Central memory CD8-positive, alpha-beta T cell (primary cell): ENCODE data around the gene KDM6B.

Source experiments
- ATAC-seq: fragments of 150-1000 bp; cut with Tn5 transposase; replicated peaks from 2 replicates; pipeline ENCODE4 v1.10.0; 2022; ENCODE audit warnings: mild to moderate bottlenecking, moderate FRiP score, moderate number of reproducible peaks; ENCODE audit not compliant: poor library complexity, severe bottlenecking; ENCODE audit errors: extremely low read depth
- DNase-seq, 2 donors: peaks; one replicate each; pipeline ENCODE4 v3.0.0; 2021; ENCODE audit warnings: low spot score in 2 of 2
- H3K27ac Mint-ChIP-seq: one replicate; pipeline ENCODE4 v1.8.0; 2022; ENCODE audit warnings: low read depth, mild to moderate bottlenecking, moderate library complexity, mixed read lengths
- H3K27me3 Mint-ChIP-seq: one replicate; pipeline ENCODE4 v1.8.0; 2022; ENCODE audit warnings: mixed read lengths
- H3K36me3 Mint-ChIP-seq: one replicate; pipeline ENCODE4 v1.8.0; 2022; ENCODE audit warnings: mild to moderate bottlenecking, moderate library complexity, mixed read lengths; ENCODE audit not compliant: insufficient read depth
- H3K4me1 Mint-ChIP-seq: one replicate; pipeline ENCODE4 v1.8.0; 2022; ENCODE audit warnings: mixed read lengths
- H3K4me3 Mint-ChIP-seq: one replicate; pipeline ENCODE4 v1.8.0; 2022; ENCODE audit warnings: mild to moderate bottlenecking, moderate library complexity, mixed read lengths
- H3K9me3 Mint-ChIP-seq: one replicate; pipeline ENCODE4 v1.8.0; 2022; ENCODE audit warnings: mixed read lengths

Gene KDM6B

DNA sequence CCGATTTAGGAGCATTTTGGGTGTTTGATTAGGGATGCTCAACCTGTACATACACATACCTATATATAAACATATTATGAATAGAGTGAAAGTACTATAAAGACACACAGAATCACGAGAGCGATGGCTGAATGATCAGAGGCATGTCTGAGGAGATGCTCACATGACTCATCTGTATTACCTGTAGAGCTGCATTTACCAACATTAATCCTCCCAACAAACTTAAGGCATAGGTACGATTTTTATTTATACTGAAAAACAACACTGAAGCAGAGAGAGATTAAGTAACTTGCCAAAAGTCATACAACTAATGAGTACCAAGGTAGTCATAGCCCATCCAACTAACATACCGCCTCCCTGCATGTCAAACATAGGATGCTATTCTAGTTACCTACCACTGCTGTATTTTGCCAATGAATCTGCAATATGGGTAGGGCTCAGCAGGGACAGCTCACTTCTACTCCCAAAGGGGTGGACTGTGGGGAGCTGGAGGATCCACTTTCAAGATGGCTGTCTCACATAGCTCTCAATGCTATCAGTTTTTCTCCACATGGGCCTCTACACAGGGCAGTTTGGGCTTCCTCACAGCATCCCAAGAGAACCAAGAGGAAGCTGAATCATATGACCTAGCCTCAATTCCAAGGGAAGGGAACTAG is 31.1 kb downstream of the KDM6B start:
- H3K27ac Mint-ChIP-seq = no peak overlapping the region
- ATAC-seq = no peak
- no peak for DNase-seq
- H3K4me3 Mint-ChIP-seq = no peak overlapping the region
- peaks cover 8% of the 10 kb centered on the region for H3K36me3 Mint-ChIP-seq
- H3K27me3 Mint-ChIP-seq = no peaks in the 10 kb centered on the region
- H3K4me1 Mint-ChIP-seq = peaks cover 29% of the 10 kb centered on the region
- H3K9me3 Mint-ChIP-seq = no peaks in the 10 kb centered on the region

DNA sequence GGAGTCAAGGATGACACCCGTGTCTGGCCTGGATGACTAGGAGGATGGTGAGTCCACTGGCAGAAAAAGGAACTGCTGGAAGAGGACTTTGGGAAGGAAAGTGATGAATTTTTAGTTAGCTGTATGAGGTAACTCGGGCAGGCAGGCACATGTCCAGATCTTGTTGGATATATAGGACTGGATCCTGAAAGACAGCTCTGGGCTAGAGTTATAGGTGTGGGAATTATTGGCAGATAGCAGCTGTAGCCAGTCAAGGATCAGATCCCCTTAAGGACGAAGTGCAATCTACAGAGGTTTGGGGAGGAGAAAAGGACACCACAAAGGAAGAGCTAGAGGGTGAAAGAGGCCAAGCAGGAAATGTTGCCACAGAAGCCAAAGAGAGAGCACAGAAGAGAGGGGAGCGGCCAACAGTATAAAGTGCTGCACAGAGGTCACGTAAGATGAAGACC is 33.9 kb downstream of the KDM6B start:
- Mint-ChIP-seq H3K4me3 (peak overlapping the region; percentile 70), H3K4me1 (peaks cover 25% of the 10 kb centered on the region), H3K36me3 (peaks cover 8% of the 10 kb centered on the region), H3K27ac (peak overlapping the region; percentile 69), H3K27me3 (no peaks in the 10 kb centered on the region), H3K9me3 (no peaks in the 10 kb centered on the region)
- ATAC-seq (peak; percentile 79), DNase-seq (no peak)

DNA sequence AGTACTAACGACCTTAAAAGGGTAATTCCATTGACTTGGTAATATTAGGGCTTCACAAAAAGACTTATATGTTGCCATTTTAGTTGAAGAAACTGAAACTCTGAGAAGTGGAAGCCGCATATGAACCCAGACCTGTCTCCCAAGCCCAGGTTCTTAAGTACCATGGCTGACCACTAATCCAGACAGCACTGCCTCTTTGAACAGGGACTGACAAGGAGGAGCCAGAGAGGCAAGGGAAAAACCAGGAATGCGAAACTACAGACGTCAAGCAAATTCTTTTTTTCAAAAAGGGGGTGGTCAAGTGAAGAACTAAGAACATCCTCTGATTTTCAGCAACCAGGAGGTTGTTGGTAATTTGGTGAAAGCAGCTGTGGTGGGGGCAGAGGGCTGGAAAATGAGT is 39.0 kb downstream of the KDM6B start:
- H3K4me3 Mint-ChIP-seq = no peak overlapping the region
- H3K36me3 Mint-ChIP-seq = peaks cover 2% of the 10 kb centered on the region
- DNase-seq (no peak), ATAC-seq (no peak)
- H3K9me3 Mint-ChIP-seq = no peaks in the 10 kb centered on the region
- no peaks in the 10 kb centered on the region for H3K27me3 Mint-ChIP-seq
- no peak overlapping the region for H3K27ac Mint-ChIP-seq
- peaks cover 23% of the 10 kb centered on the region for H3K4me1 Mint-ChIP-seq

DNA sequence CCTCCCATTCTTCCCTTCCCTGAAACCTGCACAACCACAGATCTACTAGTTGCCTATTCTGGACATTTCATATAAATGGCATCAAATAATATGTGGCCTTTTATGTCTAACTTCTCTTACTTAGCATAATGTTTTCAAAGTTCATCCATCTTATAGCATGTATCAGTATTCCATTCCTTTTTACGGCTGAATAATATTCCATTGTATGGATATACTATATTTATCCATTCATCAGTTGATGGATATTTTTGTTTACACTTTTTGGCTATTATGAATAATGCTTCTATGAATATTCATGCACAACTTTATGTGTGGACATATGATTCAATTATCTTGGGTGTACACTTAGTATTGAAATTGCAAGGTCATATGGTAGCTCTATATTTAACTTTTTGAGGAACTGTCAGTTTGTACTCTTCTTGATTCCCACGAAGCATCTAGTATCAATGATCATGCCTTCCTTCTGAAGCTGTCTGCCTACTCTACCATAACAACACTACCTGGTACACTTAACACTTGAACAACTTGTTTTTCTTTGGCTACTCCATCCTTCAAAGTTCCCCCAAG is 41.9 kb downstream of the KDM6B start:
- Mint-ChIP-seq H3K27ac (no peak overlapping the region), H3K9me3 (no peaks in the 10 kb centered on the region), H3K4me3 (no peak overlapping the region), H3K36me3 (no peaks in the 10 kb centered on the region), H3K4me1 (peaks cover 13% of the 10 kb centered on the region), H3K27me3 (no peaks in the 10 kb centered on the region)
- ATAC-seq = no peak
- DNase-seq = no peak

DNA sequence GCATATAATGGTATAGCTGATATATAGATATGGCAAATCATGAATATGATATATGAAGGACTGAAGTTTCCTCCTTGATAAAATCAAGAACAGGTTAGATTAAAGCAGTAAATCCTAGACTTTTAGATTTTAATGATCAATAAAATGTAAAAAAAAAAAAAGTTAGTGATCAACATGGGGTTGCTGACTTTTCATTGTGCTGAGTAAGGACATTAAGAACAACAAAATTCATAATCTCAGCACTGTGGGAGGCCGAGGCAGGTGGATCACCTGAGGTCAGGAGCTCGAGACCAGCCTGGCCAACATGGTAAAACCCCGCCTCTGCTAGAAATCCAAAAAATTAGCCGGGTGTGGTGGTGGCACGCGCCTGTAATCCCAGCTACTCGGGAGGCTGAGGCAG is 44.2 kb downstream of the KDM6B start:
- no peak for DNase-seq
- H3K9me3 Mint-ChIP-seq = no peaks in the 10 kb centered on the region
- no peak overlapping the region for H3K27ac Mint-ChIP-seq
- no peak for ATAC-seq
- no peaks in the 10 kb centered on the region for H3K36me3 Mint-ChIP-seq
- H3K4me1 Mint-ChIP-seq = peaks cover 13% of the 10 kb centered on the region
- H3K27me3 Mint-ChIP-seq = no peaks in the 10 kb centered on the region
- no peak overlapping the region for H3K4me3 Mint-ChIP-seq

DNA sequence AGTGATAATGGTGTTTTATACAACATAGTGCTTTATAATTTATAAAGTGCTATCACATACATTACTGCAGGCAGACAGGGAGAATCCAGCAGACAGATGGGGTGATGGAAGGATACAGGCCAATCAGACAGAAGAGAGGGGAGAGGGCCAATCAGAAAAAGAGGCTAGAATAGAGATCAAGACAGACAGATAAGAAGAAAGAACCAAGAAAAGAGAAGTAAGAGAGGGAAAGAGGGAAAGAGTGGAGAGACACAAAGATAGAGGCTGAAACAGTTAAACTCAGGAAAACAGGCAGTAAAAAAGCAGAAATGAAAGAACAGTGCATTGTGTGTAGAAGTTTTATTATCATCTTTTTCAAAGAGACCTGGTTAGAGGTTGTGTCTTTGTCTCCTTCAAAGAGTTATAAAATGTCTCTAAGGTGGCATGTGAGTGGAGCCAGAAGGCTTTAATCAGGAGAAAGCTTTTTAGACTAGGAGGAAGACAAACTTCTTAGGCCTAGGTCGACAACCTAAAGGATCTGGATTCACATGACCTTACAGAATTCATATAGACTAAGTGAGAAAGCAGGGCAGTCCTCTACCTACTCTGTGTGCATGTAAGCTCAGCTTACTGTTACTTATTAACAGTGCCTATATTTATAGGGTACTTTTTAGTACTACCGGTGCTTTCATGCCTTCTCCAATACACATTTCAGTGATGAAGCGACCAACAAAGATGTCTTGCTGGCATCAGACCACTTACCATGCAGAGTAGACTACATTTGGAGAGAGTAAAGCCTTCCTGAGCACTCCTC is 46.3 kb downstream of the KDM6B start:
- DNase-seq (no peak), ATAC-seq (no peak)
- Mint-ChIP-seq H3K27ac (no peak overlapping the region), H3K4me1 (peaks cover 6% of the 10 kb centered on the region), H3K4me3 (no peak overlapping the region), H3K36me3 (peaks cover 3% of the 10 kb centered on the region), H3K27me3 (no peaks in the 10 kb centered on the region), H3K9me3 (no peaks in the 10 kb centered on the region)

DNA sequence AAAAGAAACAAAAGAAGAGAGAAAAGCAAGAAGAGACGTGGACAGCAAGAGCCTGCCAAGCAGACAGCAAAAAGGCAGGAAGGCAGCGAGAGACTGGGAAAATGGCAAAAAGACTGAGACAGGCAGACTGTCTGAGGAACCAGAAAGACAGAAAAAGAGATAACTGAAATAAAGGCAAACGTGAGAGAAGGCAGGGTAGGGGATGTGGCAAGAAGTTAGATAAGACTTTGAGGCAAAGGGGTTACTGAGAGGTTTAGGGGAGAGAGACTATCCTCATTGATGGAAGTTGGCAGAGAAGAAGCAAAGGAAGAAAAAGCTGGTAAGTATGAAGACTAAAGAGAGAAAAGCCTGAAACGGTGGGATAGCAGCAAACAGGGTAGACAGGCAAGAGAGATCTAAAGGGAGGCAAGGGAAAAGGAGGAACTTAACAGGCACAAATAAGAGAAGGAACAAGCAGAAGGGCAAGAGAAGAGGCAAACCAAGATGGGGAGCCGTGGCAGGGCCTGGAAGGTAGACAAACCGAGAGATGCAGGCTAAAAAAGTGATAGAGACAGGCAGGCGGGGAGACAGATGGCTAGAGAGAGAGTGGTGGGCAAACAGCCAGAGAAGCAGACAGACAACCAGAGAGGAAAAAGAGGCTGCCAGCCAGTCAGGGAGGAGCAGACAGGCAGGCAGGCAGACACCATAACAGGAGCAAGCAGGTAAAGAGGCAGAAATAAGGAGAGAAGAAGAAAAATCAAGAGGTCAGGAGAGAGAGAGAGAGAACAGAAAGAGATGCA is 47.4 kb downstream of the KDM6B start:
- Mint-ChIP-seq H3K4me3 (no peak overlapping the region), H3K9me3 (no peaks in the 10 kb centered on the region), H3K4me1 (peaks cover 2% of the 10 kb centered on the region), H3K36me3 (peaks cover 9% of the 10 kb centered on the region), H3K27me3 (no peaks in the 10 kb centered on the region), H3K27ac (no peak overlapping the region)
- no peak for DNase-seq
- no peak for ATAC-seq

DNA sequence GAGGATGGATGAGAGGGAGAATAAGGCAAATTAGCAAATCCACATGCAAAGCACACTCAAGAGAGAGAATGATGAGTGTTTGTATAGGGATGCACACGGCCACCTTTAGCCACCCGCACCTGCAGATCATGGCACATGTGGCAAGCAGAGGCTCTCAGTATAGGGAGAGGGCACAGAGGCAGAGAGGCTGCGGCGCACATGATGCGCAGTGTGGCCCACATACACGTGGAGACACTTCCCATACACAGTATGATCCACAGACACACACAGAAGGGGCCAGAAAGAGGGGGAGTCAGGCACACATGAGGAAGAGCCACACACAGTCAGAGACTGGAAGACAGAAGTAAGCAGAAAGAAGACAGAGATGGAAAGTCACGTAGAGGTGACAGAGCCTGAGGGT is 48.1 kb downstream of the KDM6B start:
- Mint-ChIP-seq H3K36me3 (peaks cover 12% of the 10 kb centered on the region), H3K4me1 (no peaks in the 10 kb centered on the region), H3K27me3 (no peaks in the 10 kb centered on the region), H3K9me3 (no peaks in the 10 kb centered on the region), H3K4me3 (no peak overlapping the region), H3K27ac (no peak overlapping the region)
- no peak for DNase-seq
- no peak for ATAC-seq

DNA sequence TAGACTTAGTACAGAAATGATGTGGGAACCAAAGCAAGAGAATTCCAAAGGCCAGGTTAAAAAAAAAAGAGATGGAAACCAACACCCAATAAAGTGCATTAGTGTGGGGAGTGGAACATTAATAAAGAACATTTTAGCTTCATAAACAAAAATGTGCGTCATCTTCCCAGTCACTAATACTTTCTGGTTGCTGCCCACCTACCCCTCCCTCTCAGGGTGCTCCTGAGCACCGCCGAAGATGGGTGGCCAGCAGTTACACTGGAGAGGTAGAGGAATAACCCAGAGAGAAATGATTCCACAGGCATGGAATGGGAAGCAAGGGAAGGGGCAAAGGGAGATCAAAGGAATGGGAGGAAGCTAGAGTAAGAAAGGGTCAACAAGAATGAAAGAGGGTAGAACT is 48.6 kb downstream of the KDM6B start:
- DNase-seq (no peak), ATAC-seq (no peak)
- no peak overlapping the region for H3K27ac Mint-ChIP-seq
- no peak overlapping the region for H3K4me3 Mint-ChIP-seq
- H3K36me3 Mint-ChIP-seq = peaks cover 12% of the 10 kb centered on the region
- H3K9me3 Mint-ChIP-seq = no peaks in the 10 kb centered on the region
- no peaks in the 10 kb centered on the region for H3K27me3 Mint-ChIP-seq
- no peaks in the 10 kb centered on the region for H3K4me1 Mint-ChIP-seq
